Mesenchymal stem cell (in vitro differentiated cells and primary cell): ENCODE results near the gene MKNK1.

Source experiments
- DNase-seq: peaks from one replicate; pipeline ENCODE4 v3.0.0-alpha.2; 2013
- H2AFZ ChIP-seq: one replicate; pipeline ENCODE4 v1.6.1; 2013; ENCODE audit warnings: low read depth, mild to moderate bottlenecking, control low read depth, inconsistent platforms, low read length, moderate library complexity
- H2AK5ac ChIP-seq: 2 replicates; pipeline ENCODE4 v1.6.1; 2013; ENCODE audit warnings: low read length, moderate library complexity, mild to moderate bottlenecking, inconsistent platforms; ENCODE audit not compliant: severe bottlenecking
- H2BK120ac ChIP-seq: one replicate; pipeline ENCODE4 v1.6.1; 2013; ENCODE audit warnings: low read depth, mild to moderate bottlenecking, inconsistent platforms, low read length, moderate library complexity
- H2BK12ac ChIP-seq, 2 experiments: one replicate each; pipeline ENCODE4 v1.6.1; 2013; ENCODE audit warnings: inconsistent platforms in 2 of 2, low read length in 2 of 2, mild to moderate bottlenecking in 2 of 2, moderate library complexity in 2 of 2, control low read depth in 1 of 2
- H2BK15ac ChIP-seq: one replicate; pipeline ENCODE4 v1.6.1; 2013; ENCODE audit warnings: mild to moderate bottlenecking, low read depth, inconsistent platforms; ENCODE audit not compliant: poor library complexity, severe bottlenecking
- H2BK5ac ChIP-seq: 2 replicates; pipeline ENCODE4 v1.6.1; 2013; ENCODE audit warnings: low read depth, mild to moderate bottlenecking, low read length, control low read depth, inconsistent platforms; ENCODE audit not compliant: poor library complexity, severe bottlenecking
- H3K14ac ChIP-seq, 2 experiments: one replicate each; pipeline ENCODE4 v1.6.1; 2013; ENCODE audit warnings: inconsistent platforms in 2 of 2, low read length in 2 of 2, control low read depth in 1 of 2, mild to moderate bottlenecking in 1 of 2, moderate library complexity in 1 of 2
- H3K18ac ChIP-seq, 2 experiments: one replicate each; pipeline ENCODE4 v1.6.1; 2013; ENCODE audit warnings: inconsistent platforms in 2 of 2, low read length in 2 of 2, control low read depth in 1 of 2, low read depth in 1 of 2, mild to moderate bottlenecking in 1 of 2
- H3K23ac ChIP-seq, 2 experiments: one replicate each; pipeline ENCODE4 v1.6.1; 2013; ENCODE audit warnings: inconsistent platforms in 2 of 2, low read length in 2 of 2, mild to moderate bottlenecking in 2 of 2, moderate library complexity in 2 of 2, control low read depth in 1 of 2
- H3K27ac ChIP-seq: 2 replicates; pipeline ENCODE4 v1.5.1; 2013; ENCODE audit warnings: mild to moderate bottlenecking, moderate library complexity, low read length, control low read depth, inconsistent platforms; ENCODE audit not compliant: poor library complexity, severe bottlenecking
- H3K27me3 ChIP-seq, 2 experiments: 2 replicates each; pipeline versions ENCODE4 v1.6.1 to v1.7.0; 2013; ENCODE audit warnings: low read length in 2 of 2, mild to moderate bottlenecking in 2 of 2, moderate library complexity in 2 of 2, control low read depth in 1 of 2, inconsistent platforms in 1 of 2; ENCODE audit not compliant: control insufficient read depth in 1 of 2, insufficient read depth in 1 of 2
- H3K36me3 ChIP-seq, 2 experiments: 2 replicates each; pipeline versions ENCODE4 v1.6.1 to v1.7.0; 2013; ENCODE audit warnings: low read length in 2 of 2, control low read depth in 1 of 2, inconsistent platforms in 1 of 2, low read depth in 1 of 2, mild to moderate bottlenecking in 1 of 2; ENCODE audit not compliant: insufficient read depth in 2 of 2, control insufficient read depth in 1 of 2
- H3K4ac ChIP-seq, 2 experiments: one replicate each; pipeline ENCODE4 v1.6.1; 2013; ENCODE audit warnings: inconsistent platforms in 2 of 2, low read length in 2 of 2, mild to moderate bottlenecking in 2 of 2, moderate library complexity in 2 of 2, control low read depth in 1 of 2, low read depth in 1 of 2
- H3K4me1 ChIP-seq: 2 replicates; pipeline ENCODE4 v1.6.1; 2013; ENCODE audit warnings: low read depth, low read length, control low read depth; ENCODE audit not compliant: control insufficient read depth, insufficient read depth
- H3K4me2 ChIP-seq: 2 replicates; pipeline ENCODE4 v1.6.1; 2013; ENCODE audit warnings: low read length, mild to moderate bottlenecking, inconsistent platforms; ENCODE audit not compliant: poor library complexity, severe bottlenecking
- H3K4me3 ChIP-seq, 2 experiments: 2 replicates each; pipeline versions ENCODE4 v1.5.1 to v1.7.0; 2013; ENCODE audit warnings: low read length in 2 of 2, mild to moderate bottlenecking in 2 of 2, control low read depth in 1 of 2, low read depth in 1 of 2; ENCODE audit not compliant: insufficient read depth in 1 of 2
- H3K79me1 ChIP-seq: replicated peaks from 2 replicates; pipeline ENCODE4 v1.6.1; 2013; ENCODE audit warnings: mild to moderate bottlenecking, control low read depth, low read length, inconsistent platforms; ENCODE audit not compliant: poor library complexity, severe bottlenecking
- H3K9ac ChIP-seq: 2 replicates; pipeline ENCODE4 v1.7.0; 2013; ENCODE audit warnings: mild to moderate bottlenecking, low read length, moderate library complexity
- H3K9me3 ChIP-seq: 2 replicates; pipeline ENCODE4 v1.7.0; 2013; ENCODE audit warnings: mild to moderate bottlenecking, low read length; ENCODE audit not compliant: control insufficient read depth
- H4K8ac ChIP-seq: one replicate; pipeline ENCODE4 v1.6.1; 2013; ENCODE audit warnings: inconsistent platforms, mild to moderate bottlenecking, low read length, moderate library complexity
- H4K91ac ChIP-seq: one replicate; pipeline ENCODE4 v1.6.1; 2013; ENCODE audit warnings: mild to moderate bottlenecking, low read length, inconsistent platforms
- WGBS: methylation state at CpG from one replicate; pipeline ENCODE4 v1.1.7; 2013; ENCODE audit warnings: mixed read lengths; 5-methylcytosine and 5-hydroxymethylcytosine counted together

Gene MKNK1

GRCh38 chr1:46619656-46620258 is 15.7 kb upstream of the MKNK1 start:
- no peak overlapping the region for H3K23ac ChIP-seq
- H2BK120ac ChIP-seq = no peak overlapping the region
- H3K36me3 ChIP-seq = no peaks in the 10 kb centered on the region
- no peak overlapping the region for H2BK5ac ChIP-seq
- H4K8ac ChIP-seq = no peak overlapping the region
- no peak overlapping the region for H3K4me2 ChIP-seq
- H2BK15ac ChIP-seq = no peak overlapping the region
- 94% methylated on average over 5 of the region's 5 CpGs for WGBS
- H2AK5ac ChIP-seq = no peak overlapping the region
- no peak for DNase-seq
- H3K4ac ChIP-seq = no peak overlapping the region
- no peak overlapping the region for H4K91ac ChIP-seq
- no peak overlapping the region for H3K4me3 ChIP-seq
- H2AFZ ChIP-seq = no peak overlapping the region
- no peak overlapping the region for H3K14ac ChIP-seq
- H3K4me1 ChIP-seq = peaks cover 18% of the 10 kb centered on the region
- no peak overlapping the region for H3K18ac ChIP-seq
- no peak overlapping the region for H3K27ac ChIP-seq
- H3K9me3 ChIP-seq = no peaks in the 10 kb centered on the region
- peaks cover 4 to 13% of the 10 kb centered on the region in 2 experiments for H3K27me3 ChIP-seq
- peaks cover 8% of the 10 kb centered on the region for H3K79me1 ChIP-seq
- no peak overlapping the region for H3K9ac ChIP-seq
- no peak overlapping the region for H2BK12ac ChIP-seq

GRCh38 chr1:46618754-46619415 is 14.8 kb upstream of the MKNK1 start:
- H3K4me3 ChIP-seq = no peak overlapping the region
- H3K27me3 ChIP-seq = peaks cover 4 to 13% of the 10 kb centered on the region in 2 experiments
- no peak overlapping the region for H3K18ac ChIP-seq
- H3K14ac ChIP-seq = no peak overlapping the region
- no peak overlapping the region for H2BK5ac ChIP-seq
- peaks cover 23% of the 10 kb centered on the region for H3K4me1 ChIP-seq
- no peaks in the 10 kb centered on the region for H3K9me3 ChIP-seq
- no peak overlapping the region for H2AFZ ChIP-seq
- no peak for DNase-seq
- H3K36me3 ChIP-seq = no peaks in the 10 kb centered on the region
- H3K4me2 ChIP-seq = no peak overlapping the region
- H4K91ac ChIP-seq = no peak overlapping the region
- no peak overlapping the region for H3K27ac ChIP-seq
- no peak overlapping the region for H3K23ac ChIP-seq
- no peak overlapping the region for H3K4ac ChIP-seq
- H2AK5ac ChIP-seq = no peak overlapping the region
- H2BK15ac ChIP-seq = no peak overlapping the region
- H4K8ac ChIP-seq = no peak overlapping the region
- WGBS = 82% methylated on average over 2 of the region's 4 CpGs
- no peak overlapping the region for H2BK12ac ChIP-seq
- peaks cover 12% of the 10 kb centered on the region for H3K79me1 ChIP-seq
- no peak overlapping the region for H3K9ac ChIP-seq
- H2BK120ac ChIP-seq = no peak overlapping the region

- Histone ChIP-seq H4K8ac (no peak overlapping the region), H3K9me3 (no peaks in the 10 kb centered on the region), H2AK5ac (no peak overlapping the region), H2BK5ac (no peak overlapping the region), H3K4ac (no peak overlapping the region), H3K4me3 (no peak overlapping the region), H2BK12ac (no peak overlapping the region), H3K79me1 (peaks cover 19% of the 10 kb centered on the region), H3K4me1 (peaks cover 31% of the 10 kb centered on the region), H3K4me2 (no peak overlapping the region), H3K18ac (no peak overlapping the region), H3K9ac (no peak overlapping the region), H2AFZ (no peak overlapping the region), H3K27me3 (peaks cover 4 to 13% of the 10 kb centered on the region in 2 experiments), H3K27ac (no peak overlapping the region), H4K91ac (no peak overlapping the region), H3K14ac (no peak overlapping the region), H2BK120ac (no peak overlapping the region), H3K36me3 (peaks cover 2 to 4% of the 10 kb centered on the region in 2 experiments), H3K23ac (no peak overlapping the region), H2BK15ac (no peak overlapping the region)
- no peak for DNase-seq
- 88% methylated on average over 1 of the region's 3 CpGs for whole genome bisulfite sequencing
Measured at GRCh38 chr1:46617833-46618232, 13.8 kb upstream of the MKNK1 start.

DNA sequence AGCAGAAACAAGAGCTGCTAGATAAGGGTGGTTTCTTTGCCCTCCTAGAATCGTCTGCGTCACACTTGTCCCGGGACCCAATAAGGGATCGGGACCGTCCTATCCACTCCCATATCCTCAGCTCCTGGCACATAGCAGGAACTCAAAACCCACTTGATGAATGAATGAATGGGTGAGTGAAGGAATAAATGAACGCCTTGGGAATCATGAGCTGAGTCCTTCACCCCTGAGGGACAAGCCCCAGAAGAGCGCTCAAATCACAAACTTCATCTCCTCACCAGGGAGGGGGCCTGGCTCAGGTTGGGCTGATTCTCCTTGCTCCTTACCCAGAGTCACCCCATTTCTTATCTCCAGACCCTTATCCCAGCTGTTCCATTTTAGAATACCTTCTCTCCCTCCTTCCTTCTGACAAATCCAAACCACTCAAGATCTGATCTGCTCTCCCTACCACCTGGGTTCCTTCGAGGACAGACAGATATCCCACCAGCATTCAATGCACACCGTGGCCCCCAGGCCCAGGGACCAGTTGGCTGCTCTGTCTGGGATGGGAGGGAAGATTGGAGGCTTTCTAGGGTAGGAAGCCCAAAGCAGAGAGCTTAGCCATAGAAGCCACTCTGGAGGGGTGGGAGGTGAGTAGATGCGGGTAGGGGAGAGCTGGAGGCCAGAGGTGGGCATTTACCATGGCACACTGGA is 13.2 kb upstream of the MKNK1 start:
- WGBS = 59% methylated on average over 7 of the region's 10 CpGs

More for the DNA sequence above, 13.2 kb upstream of the MKNK1 start:
- no peak overlapping the region for H2AK5ac ChIP-seq
- peak overlapping the region; percentile 75 for H2AFZ ChIP-seq
- no peak overlapping the region for H2BK120ac ChIP-seq
- peak overlapping the region; percentile 24 for H3K27ac ChIP-seq
- peak overlapping the region; percentile 93 for H3K9ac ChIP-seq
- no peak overlapping the region for H3K23ac ChIP-seq
- peak overlapping the region; percentile 83 to 93 for H3K4me3 ChIP-seq
- peak overlapping the region; percentile 77 for H3K4me2 ChIP-seq
- no peak overlapping the region for H2BK12ac ChIP-seq
- H3K27me3 ChIP-seq = peaks cover 4 to 13% of the 10 kb centered on the region in 2 experiments
- H3K18ac ChIP-seq = peak overlapping the region in 1 of 2 experiments; percentile 18
- H3K14ac ChIP-seq = no peak overlapping the region
- H2BK5ac ChIP-seq = no peak overlapping the region
- H4K91ac ChIP-seq = no peak overlapping the region
- H3K36me3 ChIP-seq = peaks cover 6 to 7% of the 10 kb centered on the region in 2 experiments
- DNase-seq = no peak
- peaks cover 32% of the 10 kb centered on the region for H3K4me1 ChIP-seq
- H2BK15ac ChIP-seq = peak overlapping the region; percentile 26
- peaks cover 22% of the 10 kb centered on the region for H3K79me1 ChIP-seq
- no peaks in the 10 kb centered on the region for H3K9me3 ChIP-seq
- H3K4ac ChIP-seq = peak overlapping the region in 1 of 2 experiments; percentile 47
- peak overlapping the region; percentile 8 for H4K8ac ChIP-seq
